ENCODE results near the gene RGS3.

DNA sequence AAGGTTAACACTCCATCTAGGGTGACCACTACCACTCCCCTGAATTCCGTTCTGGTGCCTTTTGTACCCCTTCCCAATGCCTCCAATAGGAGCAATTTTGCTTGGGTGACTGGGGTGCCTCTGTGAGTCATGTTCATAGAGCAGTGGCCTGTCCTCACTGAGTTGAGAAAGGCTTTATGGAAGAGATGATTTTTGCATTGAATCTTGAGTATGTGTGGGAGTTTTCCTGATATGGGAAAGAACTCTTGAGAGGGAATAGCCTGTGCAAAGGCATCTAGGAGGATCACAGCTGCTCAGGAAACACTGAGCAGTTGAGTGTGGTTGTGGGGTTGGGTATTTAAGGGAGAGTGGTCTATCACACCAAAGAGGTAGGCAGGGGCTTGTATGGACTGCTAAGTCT lies 36.8 kb upstream of the RGS3 start:
- TF ChIP-seq, protein P1, sequence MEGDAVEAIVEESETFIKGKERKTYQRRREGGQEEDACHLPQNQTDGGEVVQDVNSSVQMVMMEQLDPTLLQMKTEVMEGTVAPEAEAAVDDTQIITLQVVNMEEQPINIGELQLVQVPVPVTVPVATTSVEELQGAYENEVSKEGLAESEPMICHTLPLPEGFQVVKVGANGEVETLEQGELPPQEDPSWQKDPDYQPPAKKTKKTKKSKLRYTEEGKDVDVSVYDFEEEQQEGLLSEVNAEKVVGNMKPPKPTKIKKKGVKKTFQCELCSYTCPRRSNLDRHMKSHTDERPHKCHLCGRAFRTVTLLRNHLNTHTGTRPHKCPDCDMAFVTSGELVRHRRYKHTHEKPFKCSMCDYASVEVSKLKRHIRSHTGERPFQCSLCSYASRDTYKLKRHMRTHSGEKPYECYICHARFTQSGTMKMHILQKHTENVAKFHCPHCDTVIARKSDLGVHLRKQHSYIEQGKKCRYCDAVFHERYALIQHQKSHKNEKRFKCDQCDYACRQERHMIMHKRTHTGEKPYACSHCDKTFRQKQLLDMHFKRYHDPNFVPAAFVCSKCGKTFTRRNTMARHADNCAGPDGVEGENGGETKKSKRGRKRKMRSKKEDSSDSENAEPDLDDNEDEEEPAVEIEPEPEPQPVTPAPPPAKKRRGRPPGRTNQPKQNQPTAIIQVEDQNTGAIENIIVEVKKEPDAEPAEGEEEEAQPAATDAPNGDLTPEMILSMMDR (conservative IDR thresholded peaks at IDR 0.05 in 1 of 2, IDR thresholded peaks at IDR 0.05 in 1 of 2; ENCODE audit: extremely low read depth in 1 of 2, insufficient read depth in 1 of 2, low read depth in 1 of 2, low read length in 2 of 2): no peak
- TF ChIP-seq EZH2 (IDR thresholded peaks at IDR 0.05; ENCODE audit: borderline replicate concordance, low read length): no peak
